HFFc6 (cell line): ENCODE data around the gene BANK1. TPM values are rescaled to one million over a fixed set of nuclear protein-coding genes. Genes with fewer than 3 reads are reported as not detected.
A peak's percentile ranks its signal among the peaks of the same experiment; 100 is the strongest.

Experiments used
- DNase-seq: peaks from one replicate; pipeline ENCODE4 v3.0.0-alpha.2; 2018
- H3K27ac Mint-ChIP-seq: 2 replicates; pipeline ENCODE4 v1.8.0; 2020; ENCODE audit warnings: mild to moderate bottlenecking, mixed read lengths
- H3K27me3 Mint-ChIP-seq: 2 replicates; pipeline ENCODE4 v1.8.0; 2021; ENCODE audit warnings: mild to moderate bottlenecking, moderate library complexity, mixed read lengths; ENCODE audit not compliant: insufficient read depth
- H3K36me3 Mint-ChIP-seq: 2 replicates; pipeline ENCODE4 v1.8.0; 2021; ENCODE audit warnings: low read depth, mixed read lengths
- H3K4me1 Mint-ChIP-seq: 2 replicates; pipeline ENCODE4 v1.8.0; 2020; ENCODE audit warnings: low read depth, mixed read lengths
- H3K4me3 Mint-ChIP-seq: 2 replicates; pipeline ENCODE4 v1.8.0; 2020; ENCODE audit warnings: mild to moderate bottlenecking, moderate library complexity, mixed read lengths
- H3K9me3 Mint-ChIP-seq: 2 replicates; pipeline ENCODE4 v1.8.0; 2020; ENCODE audit warnings: mild to moderate bottlenecking, mixed read lengths
- total RNA-seq, 6 experiments: library from RNA; stranded (reverse); fragmentation: NEBNext Ultra II Directional; extraction: Animal tissue kit (Norgen Biotek cat#: 25700); gene quantifications; 2 replicates in 1 of 6; 3 replicates in 5 of 6; pipeline ENCODE4 v1.2.3, GENCODE V29; 2021
- TF ChIP-seq, protein P1 (sequence below): fragments of 200-600 bp; sonication (generic); IDR thresholded peaks from 2 replicates; pipeline ENCODE4 v1.5.0; 2021; ENCODE audit warnings: antibody characterized with exemption, mild to moderate bottlenecking

Gene BANK1
- total RNA-seq, 6 experiments from 2014 or later, result 0.14 to 0.28 (median 0.17) TPM; not detected in 3

- TF ChIP-seq, protein P1, sequence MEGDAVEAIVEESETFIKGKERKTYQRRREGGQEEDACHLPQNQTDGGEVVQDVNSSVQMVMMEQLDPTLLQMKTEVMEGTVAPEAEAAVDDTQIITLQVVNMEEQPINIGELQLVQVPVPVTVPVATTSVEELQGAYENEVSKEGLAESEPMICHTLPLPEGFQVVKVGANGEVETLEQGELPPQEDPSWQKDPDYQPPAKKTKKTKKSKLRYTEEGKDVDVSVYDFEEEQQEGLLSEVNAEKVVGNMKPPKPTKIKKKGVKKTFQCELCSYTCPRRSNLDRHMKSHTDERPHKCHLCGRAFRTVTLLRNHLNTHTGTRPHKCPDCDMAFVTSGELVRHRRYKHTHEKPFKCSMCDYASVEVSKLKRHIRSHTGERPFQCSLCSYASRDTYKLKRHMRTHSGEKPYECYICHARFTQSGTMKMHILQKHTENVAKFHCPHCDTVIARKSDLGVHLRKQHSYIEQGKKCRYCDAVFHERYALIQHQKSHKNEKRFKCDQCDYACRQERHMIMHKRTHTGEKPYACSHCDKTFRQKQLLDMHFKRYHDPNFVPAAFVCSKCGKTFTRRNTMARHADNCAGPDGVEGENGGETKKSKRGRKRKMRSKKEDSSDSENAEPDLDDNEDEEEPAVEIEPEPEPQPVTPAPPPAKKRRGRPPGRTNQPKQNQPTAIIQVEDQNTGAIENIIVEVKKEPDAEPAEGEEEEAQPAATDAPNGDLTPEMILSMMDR, result no peak
- Mint-ChIP-seq H3K27me3 (0 out of 2 replicates have a peak, but pooled peaks cover 2% of the 10 kb centered on the region), H3K4me1 (peaks cover 21% of the 10 kb centered on the region), H3K9me3 (no peaks in the 10 kb centered on the region; the same call in 1 of the 2 replicates), H3K36me3 (no peaks in the 10 kb centered on the region), H3K4me3 (peak overlapping the region; percentile 35), H3K27ac (peak overlapping the region; percentile 12; the same call in 1 of the 2 replicates)
- peak; percentile 19 for DNase-seq
Observed at GRCh38 chr4:101953949-101954348, 163.4 kb downstream of the BANK1 start.

DNA sequence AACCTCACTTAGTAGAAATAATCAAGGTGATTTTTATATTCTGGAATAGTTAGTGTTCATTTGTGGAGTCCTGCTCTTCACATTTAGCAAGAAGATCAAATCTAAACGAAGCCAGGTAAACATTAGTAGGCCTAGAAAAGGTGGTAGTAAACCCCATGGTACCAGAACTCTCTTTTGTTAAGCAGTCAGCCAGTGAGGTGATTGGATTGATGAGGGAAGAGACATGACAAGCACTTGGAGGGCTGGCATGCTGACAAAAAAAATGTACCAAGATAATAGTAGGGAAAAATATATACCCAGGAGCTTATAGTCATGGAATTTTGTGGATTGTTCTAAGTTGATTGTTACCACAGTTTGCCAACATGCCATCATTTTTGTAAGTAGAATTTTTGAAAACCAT, 163.8 kb downstream of the BANK1 start:
- H3K27ac Mint-ChIP-seq, result no peak overlapping the region
- no peak for DNase-seq
- no peaks in the 10 kb centered on the region for H3K36me3 Mint-ChIP-seq
- H3K4me1 Mint-ChIP-seq, result peaks cover 18% of the 10 kb centered on the region
- H3K9me3 Mint-ChIP-seq, result no peaks in the 10 kb centered on the region; the same call in 1 of the 2 replicates
- TF ChIP-seq, protein P1, result no peak
- H3K27me3 Mint-ChIP-seq, result 0 out of 2 replicates have a peak, but pooled peaks cover 2% of the 10 kb centered on the region
- peak overlapping the region; percentile 35 for H3K4me3 Mint-ChIP-seq

DNA sequence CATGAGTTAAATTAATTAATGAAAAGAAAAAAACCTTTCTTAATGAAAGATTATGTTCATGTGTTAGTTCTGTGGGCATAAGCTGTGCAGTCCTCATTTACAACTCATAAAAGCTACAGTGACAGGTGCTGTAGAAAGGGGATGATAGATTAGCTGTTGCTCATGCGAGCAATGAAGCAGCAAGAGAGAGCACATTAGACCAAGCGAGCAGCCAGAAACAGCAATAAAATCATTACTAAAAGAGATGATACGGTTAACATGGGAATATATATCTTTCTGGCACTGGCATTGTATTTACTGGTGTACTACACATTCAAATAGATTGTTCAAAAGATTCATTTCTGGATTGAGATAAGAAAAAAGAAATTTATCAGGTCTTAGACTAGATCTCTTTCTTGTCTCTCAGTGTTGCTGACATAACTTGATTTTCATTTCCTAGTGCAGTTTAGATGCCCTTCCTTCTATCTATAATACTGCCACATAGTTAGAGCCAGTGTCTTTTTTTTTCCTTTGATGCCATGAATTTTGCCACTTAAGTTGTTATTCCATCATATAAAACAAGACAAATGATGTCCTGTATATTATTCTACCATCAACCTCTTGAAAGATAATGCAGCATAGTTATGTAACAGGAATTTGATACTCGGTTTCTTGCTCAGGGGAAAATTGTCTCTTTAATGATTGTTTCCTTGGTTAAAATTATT, 164.6 kb downstream of the BANK1 start:
- TF ChIP-seq, protein P1, result no peak

DNA sequence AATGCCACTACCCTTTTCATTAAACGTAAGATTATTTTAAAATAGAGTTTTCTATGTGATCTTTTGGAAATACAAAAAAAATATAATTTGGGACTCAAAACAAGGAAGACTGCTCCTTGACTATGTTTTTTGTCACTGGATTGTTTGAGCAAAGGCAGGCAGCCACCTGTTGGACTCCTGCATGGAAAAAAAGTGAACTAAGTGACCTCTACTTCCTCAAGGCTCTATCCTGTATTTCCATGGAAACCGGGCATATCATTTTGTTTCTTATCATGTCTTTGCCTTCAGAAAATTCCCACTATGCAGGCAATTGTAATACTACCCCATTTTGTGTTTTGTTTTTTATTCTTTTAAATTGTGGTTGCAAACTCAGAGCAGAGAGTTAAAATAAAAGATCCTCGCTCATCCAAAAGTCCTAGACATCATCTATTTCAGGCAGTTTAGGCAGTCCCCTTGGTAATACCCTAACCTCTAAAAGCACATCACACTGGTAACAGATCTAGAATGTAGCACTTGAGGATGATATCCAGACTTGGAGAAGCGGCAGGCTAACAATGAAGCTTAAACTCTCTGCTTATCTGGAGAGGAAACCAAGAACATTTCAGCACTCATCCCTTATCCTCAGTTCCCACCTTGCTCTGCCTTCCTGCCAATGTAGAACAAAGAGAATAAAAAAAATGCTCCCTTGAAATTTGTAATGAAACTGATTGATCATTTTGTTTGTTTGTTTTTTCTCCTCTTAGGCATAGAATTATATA, 165.7 kb downstream of the BANK1 start:
- H3K27me3 Mint-ChIP-seq, result 0 out of 2 replicates have a peak, but pooled peaks cover 2% of the 10 kb centered on the region
- no peak overlapping the region for H3K27ac Mint-ChIP-seq
- no peak for DNase-seq
- H3K9me3 Mint-ChIP-seq, result no peaks in the 10 kb centered on the region; the same call in 1 of the 2 replicates
- H3K4me3 Mint-ChIP-seq, result no peak overlapping the region
- H3K4me1 Mint-ChIP-seq, result peaks cover 18% of the 10 kb centered on the region
- TF ChIP-seq, protein P1, result no peak
- H3K36me3 Mint-ChIP-seq, result no peaks in the 10 kb centered on the region

More for the DNA sequence above, 164.6 kb downstream of the BANK1 start:
- H3K4me1 Mint-ChIP-seq, result peaks cover 18% of the 10 kb centered on the region
- H3K36me3 Mint-ChIP-seq, result no peaks in the 10 kb centered on the region
- H3K9me3 Mint-ChIP-seq, result no peaks in the 10 kb centered on the region; the same call in 1 of the 2 replicates
- H3K4me3 Mint-ChIP-seq, result no peak overlapping the region
- 0 out of 2 replicates have a peak, but pooled peaks cover 2% of the 10 kb centered on the region for H3K27me3 Mint-ChIP-seq
- no peak for DNase-seq
- no peak overlapping the region for H3K27ac Mint-ChIP-seq

DNA sequence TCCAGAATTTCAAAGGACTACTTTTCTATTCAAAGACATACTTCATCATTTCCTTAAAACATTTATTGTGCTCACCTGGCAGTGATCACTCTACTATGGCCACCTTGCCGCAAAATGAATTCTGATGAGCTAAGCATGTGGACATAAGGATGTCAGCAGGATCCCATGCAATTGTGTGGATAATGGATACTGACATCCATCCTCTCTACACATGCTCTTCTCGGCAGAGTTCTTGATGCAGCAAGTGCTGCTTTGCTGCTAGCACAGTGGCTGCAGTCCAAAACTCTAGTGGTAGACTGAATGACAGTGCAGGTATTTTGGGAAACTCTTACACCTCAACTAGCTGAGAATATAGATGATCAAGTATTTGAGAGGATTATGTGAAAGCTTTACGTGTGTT, 168.0 kb downstream of the BANK1 start:
- Mint-ChIP-seq H3K36me3 (no peaks in the 10 kb centered on the region), H3K27ac (no peak overlapping the region), H3K9me3 (no peaks in the 10 kb centered on the region; the same call in 1 of the 2 replicates), H3K27me3 (0 out of 2 replicates have a peak, but pooled peaks cover 2% of the 10 kb centered on the region), H3K4me3 (no peak overlapping the region), H3K4me1 (peaks cover 16% of the 10 kb centered on the region)
- TF ChIP-seq, protein P1, result no peak
- DNase-seq, result no peak
